B cell (primary cell): Measurements from ENCODE around the gene EYA3. TPM values are rescaled to one million over a fixed set of nuclear protein-coding genes. Genes with fewer than 3 reads are reported as not detected.

ENCODE experiments used
- ATAC-seq: fragments of 200-7000 bp; cut with Tn5 transposase; one replicate; pipeline ENCODE4 v1.10.0; 2021; ENCODE audit warnings: low read depth, mild to moderate bottlenecking, moderate number of reproducible peaks, moderate library complexity
- CTCF ChIA-PET: fragments of 350-600 bp; sonication (Branson Sonifier 250); formaldehyde crosslinking; loops from one replicate; lab custom pipeline; 2021; ENCODE audit warnings: antibody characterized with exemption, inconsistent platforms; lab: Charles Lee
- POLR2A ChIA-PET: fragments of 350-600 bp; sonication (Branson Sonifier 250); formaldehyde crosslinking; loops from one replicate; lab custom pipeline; 2021; ENCODE audit warnings: antibody characterized with exemption; lab: Charles Lee
- DNase-seq: peaks from one replicate; pipeline ENCODE4 v3.0.0; 2013
- H2AFZ ChIP-seq: 2 replicates; pipeline ENCODE4 v1.6.1; 2012; ENCODE audit warnings: mild to moderate bottlenecking, low read depth, low read length; ENCODE audit not compliant: insufficient read depth, poor library complexity, severe bottlenecking
- H3K27ac ChIP-seq, 2 donors: 1 replicate in 1 of 2; 2 replicates in 1 of 2; pipeline ENCODE4 v1.5.1; 2012 to 2013; ENCODE audit warnings: low read length in 2 of 2, mild to moderate bottlenecking in 2 of 2, moderate library complexity in 1 of 2
- H3K27me3 ChIP-seq, 4 experiments: fragments of 200-600 bp in 1 of 4; sonication (generic) in 1 of 4; replicated peaks in 1 of 4; 1 replicate in 2 of 4; 2 replicates in 2 of 4; pipeline versions ENCODE4 v1.6.1 to v1.7.0; 2013 to 2016; ENCODE audit warnings: low read length in 3 of 4, mild to moderate bottlenecking in 2 of 4, mixed read lengths in 1 of 4, moderate library complexity in 1 of 4; ENCODE audit not compliant: insufficient read depth in 4 of 4, control insufficient read depth in 3 of 4; ENCODE audit errors: control extremely low read depth in 1 of 4
- H3K36me3 ChIP-seq, 2 experiments: replicated peaks in 1 of 2; 1 replicate in 1 of 2; 2 replicates in 1 of 2; pipeline versions ENCODE4 v1.6.1 to v1.7.1; 2013; ENCODE audit warnings: low read length in 1 of 2; ENCODE audit not compliant: insufficient read depth in 2 of 2, control insufficient read depth in 1 of 2; ENCODE audit errors: control extremely low read depth in 1 of 2, extremely low read depth in 1 of 2
- H3K4me1 ChIP-seq, 2 donors: fragments of 200-600 bp in 1 of 2; sonication (generic) in 1 of 2; 1 replicate in 1 of 2; 2 replicates in 1 of 2; pipeline versions ENCODE4 v1.5.1 to v1.6.1; 2013 to 2017; ENCODE audit warnings: low read length in 2 of 2; ENCODE audit not compliant: control insufficient read depth in 2 of 2, insufficient read depth in 2 of 2
- H3K4me2 ChIP-seq: replicated peaks from 2 replicates; pipeline ENCODE3; 2012; ENCODE audit warnings: mild to moderate bottlenecking, low read depth, low read length; ENCODE audit not compliant: poor library complexity, severe bottlenecking
- H3K4me3 ChIP-seq, 5 experiments: fragments of 200-600 bp in 1 of 5; sonication (generic) in 1 of 5; 1 replicate in 3 of 5; 2 replicates in 2 of 5; pipeline versions ENCODE4 v1.5.1 to v1.7.0; 2011 to 2016; ENCODE audit warnings: low read length in 4 of 5, mild to moderate bottlenecking in 4 of 5, low read depth in 2 of 5, control low read depth in 1 of 5, moderate library complexity in 1 of 5; ENCODE audit not compliant: insufficient read depth in 1 of 5; ENCODE audit errors: control extremely low read depth in 1 of 5, extremely low read depth in 1 of 5
- H3K79me2 ChIP-seq: fragments of 200-600 bp; sonication (generic); one replicate; pipeline ENCODE4 v1.6.0; 2016; ENCODE audit warnings: low read length; ENCODE audit not compliant: control insufficient read depth, insufficient read depth
- H3K9ac ChIP-seq: fragments of 200-600 bp; sonication (generic); 2 replicates; pipeline ENCODE4 v1.6.1; 2017; ENCODE audit warnings: mild to moderate bottlenecking, low read length, moderate library complexity
- H3K9me3 ChIP-seq, 3 donors: one replicate each; pipeline versions ENCODE4 v1.6.1 to v1.7.1; 2013; ENCODE audit warnings: low read length in 2 of 3; ENCODE audit not compliant: control insufficient read depth in 2 of 3, insufficient read depth in 1 of 3; ENCODE audit errors: control extremely low read depth in 1 of 3
- H4K20me1 ChIP-seq: 2 replicates; pipeline ENCODE4 v1.6.0; 2012; ENCODE audit warnings: mild to moderate bottlenecking, low read length; ENCODE audit not compliant: insufficient read depth, control insufficient read depth, poor library complexity, severe bottlenecking
- H3K27ac Mint-ChIP-seq: one replicate; pipeline ENCODE4 v1.8.0; 2021; ENCODE audit warnings: mixed read lengths
- H3K27me3 Mint-ChIP-seq: one replicate; pipeline ENCODE4 v1.8.0; 2021; ENCODE audit warnings: mixed read lengths
- H3K4me1 Mint-ChIP-seq: one replicate; pipeline ENCODE4 v1.8.0; 2021; ENCODE audit warnings: mixed read lengths
- H3K4me3 Mint-ChIP-seq: one replicate; pipeline ENCODE4 v1.8.0; 2021; ENCODE audit warnings: mixed read lengths
- H3K9me3 Mint-ChIP-seq: one replicate; pipeline ENCODE4 v1.8.0; 2022; ENCODE audit warnings: mixed read lengths; ENCODE audit not compliant: insufficient read depth
- EZH2 ChIP-seq: IDR thresholded peaks from 2 replicates; pipeline ENCODE4 v1.6.1; 2012; ENCODE audit warnings: borderline replicate concordance, low read depth, mild to moderate bottlenecking, moderate library complexity, low read length; ENCODE audit not compliant: insufficient read depth, poor library complexity, severe bottlenecking
- WGBS: methylation state at CpG from one replicate; pipeline ENCODE4 v1.1.5; 2013; ENCODE audit warnings: missing lambda C conversion rate; ENCODE audit not compliant: insufficient coverage; 5-methylcytosine and 5-hydroxymethylcytosine counted together
- intact Hi-C: fragments of 100-400 bp; cut with micrococcal nuclease; formaldehyde crosslinking; loops from one replicate; pipeline ENCODE4 v1.10.0; 2022
- polyA plus RNA-seq: library from polyadenylated mRNA; depleted of rRNA; stranded (reverse); fragments of >200 nt; gene quantifications from 2 replicates; pipeline ENCODE4 v1.2.3, GENCODE V29; 2012
- total RNA-seq, 2 donors: library from RNA; stranded (reverse); fragments of 120-200 nt in 1 of 2; gene quantifications; 1 replicate in 1 of 2; 2 replicates in 1 of 2; pipeline versions ENCODE4 v1.2.3 to v1.2.4, GENCODE V29; 2013 to 2022
- TF ChIP-seq, protein P1 (sequence below): fragments of 200-600 bp; IDR thresholded peaks from one replicate; pipeline ENCODE4 v1.8.0; 2022; ENCODE audit warnings: antibody characterized with exemption, mild to moderate bottlenecking

The EYA3 gene
- total and polyA plus RNA-seq, 2 donors (not counting 1 experiment from before 2014, with no cell fraction given), result 14.1 to 31.3 TPM

DNA sequence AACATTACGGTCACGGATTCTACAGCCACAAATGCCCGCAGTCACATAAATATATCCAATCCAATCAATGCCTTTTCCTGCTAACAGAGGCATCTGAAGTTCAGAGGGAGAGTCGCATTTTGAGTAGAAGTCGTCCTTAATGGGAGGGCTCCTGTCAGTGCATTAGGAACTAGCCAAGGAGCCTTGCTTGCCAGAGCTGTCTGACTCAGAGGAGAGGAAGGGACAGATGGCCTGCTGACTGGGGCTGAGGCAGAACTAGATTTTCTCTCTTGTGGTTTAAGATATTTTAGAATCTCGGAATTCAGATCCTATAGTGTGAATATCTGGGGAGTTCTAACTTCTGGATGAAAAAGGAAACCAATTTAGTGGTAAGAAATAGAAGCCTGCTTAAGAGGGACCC lies 118.0 kb downstream of the EYA3 start:
- Histone ChIP-seq H3K27me3 (no peaks in the 10 kb centered on the region), H4K20me1 (no peaks in the 10 kb centered on the region), H3K9ac (no peak overlapping the region), H3K36me3 (peaks cover 1 to 64% of the 10 kb centered on the region in 2 experiments), H3K4me1 (no peaks in the 10 kb centered on the region), H3K9me3 (no peaks in the 10 kb centered on the region), H3K4me2 (no peak overlapping the region), H3K4me3 (no peak overlapping the region), H3K79me2 (no peaks in the 10 kb centered on the region), H2AFZ (no peak overlapping the region), H3K27ac (no peak overlapping the region)
- peak overlapping the region; percentile 37 for H3K27ac Mint-ChIP-seq
- intact Hi-C loops, result no loop called here
- no peak for TF ChIP-seq EZH2
- TF ChIP-seq, protein P1, sequence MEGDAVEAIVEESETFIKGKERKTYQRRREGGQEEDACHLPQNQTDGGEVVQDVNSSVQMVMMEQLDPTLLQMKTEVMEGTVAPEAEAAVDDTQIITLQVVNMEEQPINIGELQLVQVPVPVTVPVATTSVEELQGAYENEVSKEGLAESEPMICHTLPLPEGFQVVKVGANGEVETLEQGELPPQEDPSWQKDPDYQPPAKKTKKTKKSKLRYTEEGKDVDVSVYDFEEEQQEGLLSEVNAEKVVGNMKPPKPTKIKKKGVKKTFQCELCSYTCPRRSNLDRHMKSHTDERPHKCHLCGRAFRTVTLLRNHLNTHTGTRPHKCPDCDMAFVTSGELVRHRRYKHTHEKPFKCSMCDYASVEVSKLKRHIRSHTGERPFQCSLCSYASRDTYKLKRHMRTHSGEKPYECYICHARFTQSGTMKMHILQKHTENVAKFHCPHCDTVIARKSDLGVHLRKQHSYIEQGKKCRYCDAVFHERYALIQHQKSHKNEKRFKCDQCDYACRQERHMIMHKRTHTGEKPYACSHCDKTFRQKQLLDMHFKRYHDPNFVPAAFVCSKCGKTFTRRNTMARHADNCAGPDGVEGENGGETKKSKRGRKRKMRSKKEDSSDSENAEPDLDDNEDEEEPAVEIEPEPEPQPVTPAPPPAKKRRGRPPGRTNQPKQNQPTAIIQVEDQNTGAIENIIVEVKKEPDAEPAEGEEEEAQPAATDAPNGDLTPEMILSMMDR, result no peak
- no peak for DNase-seq
- 100% methylated on average over 1 of the region's 6 CpGs for WGBS
- H3K4me3 Mint-ChIP-seq, result no peak overlapping the region
- no peak for ATAC-seq
- H3K27me3 Mint-ChIP-seq, result no peaks in the 10 kb centered on the region
- CTCF ChIA-PET, result interaction anchor here (2.7 kb wide), 1 partner anchor 10 kb away, joined by 15 read pairs; no protein-coding TSS in a partner anchor
- POLR2A ChIA-PET, result no interaction called here
- H3K9me3 Mint-ChIP-seq, result no peaks in the 10 kb centered on the region
- peaks cover 9% of the 10 kb centered on the region for H3K4me1 Mint-ChIP-seq

DNA sequence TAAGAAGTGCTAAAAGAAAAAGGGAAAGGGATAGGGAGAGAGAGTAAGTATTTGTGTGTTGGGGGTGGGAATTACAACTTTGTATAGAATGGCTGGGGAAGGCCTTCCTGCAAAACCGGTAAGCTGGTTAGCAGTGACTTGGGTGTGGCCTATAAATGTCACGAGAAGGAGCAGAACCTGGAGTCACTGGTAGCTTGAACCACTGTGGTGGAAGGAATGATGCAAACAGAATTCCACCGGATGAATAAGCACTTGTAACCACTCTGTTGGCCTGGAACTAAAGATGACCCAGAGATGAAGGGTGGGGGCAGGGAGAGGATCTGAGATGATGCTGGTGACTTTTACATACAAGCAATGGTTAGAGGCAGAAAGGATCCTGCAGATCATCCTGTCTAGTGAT lies 119.7 kb downstream of the EYA3 start:
- Mint-ChIP-seq H3K4me3 (no peak overlapping the region), H3K4me1 (peaks cover 9% of the 10 kb centered on the region), H3K27ac (peak overlapping the region; percentile 53), H3K9me3 (no peaks in the 10 kb centered on the region), H3K27me3 (no peaks in the 10 kb centered on the region)
- TF ChIP-seq EZH2, result no peak
- TF ChIP-seq, protein P1, result no peak
- no peaks in the 10 kb centered on the region for H3K9me3 ChIP-seq
- H3K4me2 ChIP-seq, result no peak overlapping the region
- no peak for DNase-seq
- ATAC-seq, result no peak
- no peak overlapping the region for H2AFZ ChIP-seq
- H4K20me1 ChIP-seq, result no peaks in the 10 kb centered on the region
- CTCF ChIA-PET, result interaction anchor here (1.4 kb wide), 1 partner anchor 109 kb away, joined by 5 read pairs; no protein-coding TSS in a partner anchor
- no peak overlapping the region for H3K27ac ChIP-seq
- no peaks in the 10 kb centered on the region for H3K79me2 ChIP-seq
- intact Hi-C loops, result no loop called here
- POLR2A ChIA-PET, result no interaction called here
- H3K9ac ChIP-seq, result no peak overlapping the region
- 92% methylated on average over 3 of the region's 3 CpGs for WGBS
- no peaks in the 10 kb centered on the region for H3K27me3 ChIP-seq
- H3K4me1 ChIP-seq, result no peaks in the 10 kb centered on the region
- H3K36me3 ChIP-seq, result peaks cover 1 to 60% of the 10 kb centered on the region in 2 experiments
- no peak overlapping the region for H3K4me3 ChIP-seq
